ENCODE data around the gene GLT8D2. TPM values are rescaled to one million over a fixed set of nuclear protein-coding genes. Genes with fewer than 3 reads are reported as not detected.

Gene GLT8D2
- total RNA-seq, 1 donor from 2014 or later: 6.3 TPM

DNA sequence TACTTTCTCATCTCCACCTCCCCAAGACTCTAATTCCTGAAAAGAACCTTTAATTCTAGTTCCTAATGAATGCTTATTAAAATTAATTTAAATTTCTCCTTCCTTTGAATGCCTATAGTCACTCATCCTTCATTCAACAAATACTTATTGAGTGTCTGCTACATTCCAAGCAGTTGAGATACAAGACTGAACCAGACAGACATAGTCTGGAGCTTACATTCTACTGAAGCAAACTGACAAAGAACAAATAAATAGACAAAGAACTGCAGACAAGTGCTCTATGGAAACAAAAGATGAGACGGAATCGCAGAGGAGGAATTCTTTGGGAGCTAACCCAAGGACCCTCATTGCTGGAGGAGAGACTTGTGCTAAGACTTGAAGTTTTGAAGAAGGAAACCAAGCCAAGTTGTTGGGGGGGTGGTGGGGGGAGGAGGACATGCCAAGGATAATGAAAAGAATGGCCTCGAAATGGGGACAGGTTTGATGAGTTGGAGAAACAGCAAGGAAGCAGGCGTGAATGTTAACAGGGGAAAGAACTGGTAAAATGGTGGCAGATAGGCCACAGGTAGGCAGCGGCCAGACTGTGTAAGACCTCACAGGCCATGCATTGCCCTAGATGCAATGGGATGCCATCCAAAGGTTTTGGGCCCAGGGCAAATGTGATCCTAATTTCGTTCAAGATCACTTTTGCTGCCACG, 94.0 kb downstream of the GLT8D2 start:
- DNase-seq (ENCODE audit: low spot score): no peak

DNA sequence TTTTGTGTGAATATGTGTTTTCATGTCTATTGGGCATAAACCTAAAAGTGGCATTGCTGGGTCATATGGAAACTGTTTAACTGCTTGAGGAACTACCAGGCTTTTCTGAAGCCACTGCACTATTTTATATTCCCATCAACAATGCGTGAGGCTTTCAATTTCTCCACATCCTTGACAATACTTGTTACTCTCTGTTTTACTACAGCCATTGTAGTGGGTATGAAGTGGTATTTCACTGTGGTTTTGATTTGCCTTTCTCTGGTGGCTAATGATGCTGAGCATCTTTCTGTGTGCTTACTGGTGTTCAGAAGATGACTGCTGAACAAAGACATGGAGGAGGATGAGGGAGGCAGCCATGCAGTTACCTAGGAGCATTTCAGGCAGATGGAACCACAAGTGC, 97.5 kb downstream of the GLT8D2 start:
- DNase-seq (ENCODE audit: low spot score): no peak

DNA sequence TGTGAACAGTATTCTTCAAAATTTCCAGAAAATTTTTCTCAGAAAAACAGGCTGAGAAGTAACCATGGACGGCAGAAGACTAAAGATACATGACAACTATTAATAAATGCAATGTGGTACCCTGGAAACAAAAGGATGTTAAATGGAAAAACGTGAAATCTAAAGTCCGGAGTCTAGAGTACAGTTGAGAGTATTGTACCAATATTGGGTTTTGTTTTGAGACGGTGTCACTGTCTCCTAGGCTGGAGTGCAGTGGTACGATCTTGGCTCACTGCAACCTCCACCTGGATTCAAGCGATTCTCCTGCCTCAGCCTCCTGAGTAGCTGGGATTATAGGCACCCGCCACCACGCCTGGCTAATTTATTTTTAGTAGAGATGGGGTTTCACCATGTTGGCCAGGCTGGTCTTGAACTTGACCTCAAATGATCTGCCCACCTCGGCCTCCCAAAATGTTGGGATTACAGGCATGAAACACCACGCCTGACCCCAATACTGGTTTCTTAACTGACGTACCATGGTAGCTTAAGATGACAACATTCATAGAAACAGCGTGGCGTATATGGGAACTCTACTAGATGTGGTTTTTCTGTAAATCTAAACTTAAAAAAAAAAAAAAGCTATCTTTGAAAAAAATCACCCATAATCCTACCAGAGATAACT, 101.1 kb downstream of the GLT8D2 start:
- DNase-seq (ENCODE audit: low spot score): no peak

DNA sequence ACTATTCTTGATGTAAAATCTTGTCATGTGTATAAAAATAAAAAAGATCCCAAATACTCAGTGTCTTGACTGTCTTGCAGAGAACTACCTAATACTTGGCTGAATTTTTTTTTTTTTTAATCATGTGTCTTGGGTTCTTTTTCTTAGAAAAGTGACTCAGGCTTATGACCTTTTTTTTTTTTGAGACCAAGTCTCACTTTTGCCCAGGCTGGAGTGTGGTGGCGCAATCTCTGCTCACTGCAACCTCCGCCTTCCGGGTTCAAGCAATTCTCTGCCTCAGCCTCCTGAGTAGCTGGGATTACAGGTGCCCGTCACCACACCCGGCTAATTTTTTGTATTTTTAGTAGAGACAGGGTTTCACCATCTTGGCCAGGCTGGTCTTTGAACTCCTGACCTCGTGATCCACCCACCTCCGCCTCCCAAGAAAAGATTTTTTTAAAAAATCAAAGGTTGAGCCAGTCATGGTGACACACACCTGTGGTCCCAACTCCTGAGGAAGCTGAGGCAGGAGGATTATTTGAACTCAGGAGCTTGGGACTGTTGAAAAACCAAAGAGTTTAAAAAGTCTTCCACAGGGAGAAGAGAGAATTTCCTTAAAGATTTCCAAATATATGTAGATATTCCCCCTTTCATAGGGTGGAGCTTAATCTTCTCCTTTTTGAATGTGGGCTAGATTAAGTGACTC, 102.0 kb downstream of the GLT8D2 start:
- no peak for DNase-seq (ENCODE audit: low spot score)

DNA sequence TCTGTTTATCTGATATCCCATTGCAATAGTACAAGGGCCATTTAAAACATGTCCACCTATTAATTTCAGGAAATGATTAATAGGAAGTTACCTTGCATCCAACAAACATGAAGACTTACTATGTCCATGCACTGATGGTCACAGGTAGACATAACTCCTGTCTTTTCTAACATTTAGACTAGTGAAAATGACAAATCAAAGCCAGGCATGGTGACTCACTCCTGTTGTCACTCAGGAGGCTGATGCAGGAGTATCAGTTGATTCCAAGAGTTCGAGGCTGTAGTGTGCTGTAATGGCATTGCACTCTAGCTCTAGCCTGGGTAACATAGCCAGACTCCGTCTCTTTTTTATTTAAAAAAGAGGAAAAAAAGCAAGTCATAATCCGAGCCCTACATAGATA, 105.0 kb downstream of the GLT8D2 start:
- no peak for DNase-seq (ENCODE audit: low spot score)

Other genes with a start within 250 kb of the GLT8D2 start
- 7.1 TPM for gene NT5DC3, start 209.0 kb downstream of the GLT8D2 start, total RNA-seq
- 870 TPM for gene HSP90B1, start 119.8 kb downstream of the GLT8D2 start, total RNA-seq
- gene TDG, start 84.3 kb downstream of the GLT8D2 start, total RNA-seq: 24.1 TPM
- gene HCFC2, start 14.3 kb upstream of the GLT8D2 start, total RNA-seq: 19.6 TPM
- gene NFYB, start 88.0 kb upstream of the GLT8D2 start, total RNA-seq: 30.3 TPM
- gene TXNRD1, start 165.6 kb upstream of the GLT8D2 start, total RNA-seq: 166 TPM